ACHN (cell line): ENCODE measurements around the gene MTHFSD.

Experiments
- DNase-seq: peaks from one replicate; pipeline ENCODE4 v3.0.0-alpha.2; 2015
- in situ Hi-C: cut with HindIII; loops from 2 replicates; pipeline ENCODE4 v1.10.0; 2017; ENCODE audit warnings: low sequenced_read_pairs, low pct_ligation_motif_present, low pct_unique_long_range_greater_than_20kb

Gene MTHFSD

DNA sequence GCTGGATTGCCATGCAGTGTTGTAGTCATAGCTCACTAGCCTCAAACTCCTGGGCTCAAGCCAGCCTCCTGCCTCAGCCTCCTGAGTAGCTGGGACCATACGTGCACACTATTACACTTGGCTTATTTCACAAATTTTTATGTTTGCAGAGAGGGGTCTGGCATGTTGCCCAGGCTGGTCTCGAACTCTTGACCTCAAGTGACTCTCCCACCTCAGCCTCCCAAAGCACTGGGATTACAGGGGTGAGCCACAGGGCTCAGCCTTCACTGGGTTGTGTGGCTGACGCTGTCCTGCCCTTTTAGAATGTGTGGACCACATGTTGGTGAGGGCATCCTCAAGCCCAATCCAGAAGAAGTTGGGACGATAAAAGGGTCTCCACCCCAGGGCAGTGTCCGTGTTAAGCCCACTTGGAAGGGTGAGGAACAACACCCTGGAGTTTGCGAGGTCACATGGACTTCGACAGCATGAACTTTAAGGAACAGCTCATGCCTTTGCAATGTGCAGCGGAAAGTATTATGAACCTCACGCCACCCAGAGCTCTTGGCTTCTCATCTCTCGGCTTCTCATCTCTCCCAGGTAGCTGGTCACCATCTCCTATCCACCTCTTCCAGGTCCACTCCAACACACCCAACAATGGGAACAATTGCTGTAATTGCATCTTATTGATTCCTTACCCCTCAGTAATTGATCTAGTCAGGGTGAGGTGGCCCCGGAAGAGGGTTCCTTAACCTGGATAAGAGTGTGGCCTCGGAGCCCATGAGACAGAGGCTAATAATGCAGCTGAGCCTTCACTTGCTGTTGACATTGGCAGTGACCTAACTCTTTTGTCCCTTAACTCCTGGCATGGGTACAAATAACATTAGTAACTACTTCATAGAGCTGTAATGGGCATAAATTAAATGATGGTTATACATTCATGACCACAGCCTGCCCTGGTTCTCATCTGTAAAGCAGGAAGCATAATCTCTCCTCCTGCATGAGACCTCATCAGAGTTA is 30.0 kb upstream of the MTHFSD start:
- in situ Hi-C loops = no loop called here
- DNase-seq = no peak

DNA sequence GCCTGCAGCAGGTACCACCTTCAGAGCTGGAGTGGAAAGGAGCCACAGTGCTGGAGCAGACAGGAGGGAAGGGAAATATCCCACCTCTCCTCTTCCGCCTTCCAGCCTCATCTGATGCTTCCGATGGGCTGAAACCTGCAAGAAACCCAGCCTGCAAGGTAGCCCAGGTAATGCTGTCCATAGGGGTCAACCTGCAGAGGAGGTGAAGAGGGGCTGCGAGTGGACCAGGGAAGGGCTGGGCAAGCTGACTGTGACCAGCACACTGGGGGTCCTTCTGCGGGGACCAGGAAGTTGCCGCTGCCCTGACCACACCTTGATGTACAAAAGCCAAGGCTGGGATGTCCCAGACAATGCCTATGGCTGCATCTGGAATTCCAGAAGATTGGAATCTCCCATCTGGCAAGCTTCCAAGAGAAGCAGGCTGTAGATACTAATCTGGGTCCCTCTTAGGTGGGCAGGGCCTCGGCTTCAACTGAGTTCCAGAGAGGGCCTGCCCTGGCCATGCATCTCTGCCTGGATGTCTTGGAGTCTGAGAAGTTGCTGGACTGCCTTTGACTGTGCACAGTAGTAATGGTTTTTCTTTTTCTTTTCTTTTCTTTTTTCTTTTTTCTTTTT is 29.1 kb upstream of the MTHFSD start:
- in situ Hi-C loops = no loop called here
- no peak for DNase-seq

DNA sequence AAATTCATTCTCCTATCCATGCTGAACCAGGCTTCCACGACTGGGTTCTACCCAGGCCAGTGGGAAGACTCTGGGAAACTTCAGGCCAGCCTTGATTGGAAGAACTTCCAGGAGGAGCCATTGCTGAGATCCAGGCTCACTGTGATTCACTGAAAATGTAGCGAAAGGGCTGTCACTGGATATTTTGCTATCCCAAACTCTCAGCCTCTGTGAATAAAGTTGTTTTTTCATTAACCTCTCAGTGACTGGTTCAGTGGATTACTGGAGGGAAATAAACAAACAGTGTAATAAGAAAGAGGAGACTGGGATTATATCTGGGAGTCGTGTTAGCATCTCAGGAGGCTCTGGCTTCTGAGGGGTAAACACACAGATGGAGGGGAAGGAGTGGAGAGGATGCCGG is 26.4 kb upstream of the MTHFSD start:
- no peak for DNase-seq
- in situ Hi-C loops = no loop called here

DNA sequence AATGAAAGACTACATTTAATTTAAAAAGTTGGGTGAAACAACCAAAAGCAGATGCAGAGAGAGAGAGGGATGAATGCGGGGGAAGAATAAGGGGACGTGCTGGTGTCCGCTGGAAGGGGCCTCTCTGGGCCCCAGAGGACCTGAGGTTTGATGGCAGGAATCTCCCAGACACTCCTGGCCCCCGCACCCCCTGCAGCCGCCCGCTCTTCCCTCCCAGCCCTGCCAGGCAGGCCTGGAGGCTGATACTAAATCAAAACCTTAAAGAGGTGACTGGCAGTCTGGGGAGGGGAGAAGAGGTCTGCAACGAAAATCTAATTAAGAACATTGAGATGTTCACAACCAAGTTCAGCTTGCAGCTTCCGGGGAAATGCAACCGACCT is 25.7 kb upstream of the MTHFSD start:
- in situ Hi-C loops = no loop called here
- no peak for DNase-seq

DNA sequence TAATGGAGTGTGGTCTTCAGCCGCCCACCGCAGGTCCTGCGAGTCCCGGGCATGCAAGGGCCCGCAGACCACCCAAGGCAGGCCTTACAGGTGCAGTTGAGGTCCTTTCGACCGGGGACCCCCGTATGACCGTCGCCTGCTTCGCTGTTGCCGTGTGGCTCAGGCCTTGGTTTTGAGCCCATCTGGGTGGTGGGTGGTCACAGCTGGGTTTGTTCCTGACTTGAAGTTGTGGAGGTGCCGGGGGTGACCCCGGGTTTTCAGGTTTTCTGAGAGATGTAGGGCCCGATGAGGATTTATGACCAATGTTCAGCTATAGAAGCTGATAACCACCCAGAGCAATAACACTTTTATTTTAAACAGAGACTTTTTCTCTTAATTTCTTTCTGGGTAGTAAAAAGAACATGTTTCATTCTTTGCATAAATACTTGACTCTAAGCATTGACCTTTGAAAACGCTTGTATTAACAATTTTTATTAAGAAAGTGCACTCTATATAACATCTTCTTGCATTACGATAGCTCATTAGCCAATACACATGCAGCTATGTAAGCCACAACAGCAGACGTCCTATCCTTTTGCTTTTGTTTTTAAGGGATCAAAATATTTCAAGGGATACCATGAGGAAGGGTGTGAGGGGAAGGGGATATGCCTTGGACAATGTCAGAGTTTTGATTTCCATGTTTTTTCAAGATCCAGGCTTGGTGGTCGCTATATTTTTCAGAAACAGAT is 25.2 kb upstream of the MTHFSD start:
- DNase-seq = no peak
- in situ Hi-C loops = no loop called here

DNA sequence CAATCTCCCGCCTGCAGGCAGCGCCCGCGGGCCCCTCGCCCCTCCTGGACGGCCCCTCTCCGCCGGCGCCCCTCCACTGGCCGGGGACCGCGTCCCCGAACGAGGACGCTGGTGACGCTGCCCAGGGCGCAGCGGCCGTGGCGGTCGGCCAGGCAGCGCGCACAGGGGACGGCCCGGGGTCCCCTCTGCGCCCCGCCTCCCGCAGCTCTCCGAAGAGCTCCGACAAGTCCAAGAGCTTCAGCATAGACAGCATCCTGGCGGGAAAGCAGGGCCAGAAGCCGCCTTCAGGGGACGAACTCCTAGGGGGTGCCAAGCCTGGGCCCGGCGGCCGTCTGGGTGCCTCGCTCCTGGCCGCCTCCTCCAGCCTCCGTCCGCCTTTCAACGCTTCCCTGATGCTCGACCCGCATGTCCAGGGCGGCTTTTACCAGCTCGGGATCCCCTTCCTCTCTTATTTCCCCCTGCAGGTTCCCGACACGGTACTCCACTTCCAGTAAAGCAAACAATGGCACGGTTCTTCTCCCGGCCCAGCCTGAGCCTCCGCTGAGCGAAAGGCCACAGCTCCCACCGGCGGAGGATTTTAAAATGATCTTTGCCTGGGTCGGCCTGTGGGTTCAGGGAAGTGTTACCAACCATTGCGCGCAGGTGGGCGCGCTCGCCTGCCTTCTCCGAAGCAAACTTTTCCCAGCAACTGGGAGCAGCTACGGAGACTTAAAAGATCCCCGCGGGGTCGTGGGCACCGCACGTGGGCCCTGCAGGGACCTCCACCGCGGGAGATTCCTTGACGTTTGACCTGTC is 24.4 kb upstream of the MTHFSD start:
- in situ Hi-C loops = no loop called here
- no peak for DNase-seq

DNA sequence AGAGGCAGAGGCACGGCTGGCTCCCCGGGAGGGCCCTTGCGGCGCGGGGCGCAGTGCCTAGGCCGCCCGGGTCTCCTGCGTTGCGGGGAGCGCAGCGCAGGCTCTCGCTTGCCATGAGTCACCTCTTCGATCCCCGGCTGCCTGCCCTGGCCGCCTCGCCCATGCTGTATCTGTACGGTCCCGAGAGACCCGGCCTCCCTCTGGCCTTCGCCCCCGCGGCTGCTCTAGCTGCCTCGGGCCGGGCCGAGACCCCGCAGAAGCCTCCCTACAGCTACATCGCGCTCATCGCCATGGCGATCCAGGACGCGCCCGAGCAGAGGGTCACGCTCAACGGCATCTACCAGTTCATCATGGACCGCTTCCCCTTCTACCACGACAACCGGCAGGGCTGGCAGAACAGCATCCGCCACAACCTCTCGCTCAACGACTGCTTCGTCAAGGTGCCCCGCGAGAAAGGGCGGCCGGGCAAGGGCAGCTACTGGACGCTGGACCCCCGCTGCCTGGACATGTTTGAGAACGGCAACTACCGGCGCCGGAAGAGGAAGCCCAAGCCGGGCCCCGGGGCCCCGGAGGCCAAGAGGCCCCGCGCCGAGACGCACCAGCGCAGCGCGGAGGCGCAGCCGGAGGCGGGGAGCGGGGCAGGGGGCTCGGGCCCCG is 23.7 kb upstream of the MTHFSD start:
- in situ Hi-C loops = no loop called here

DNA sequence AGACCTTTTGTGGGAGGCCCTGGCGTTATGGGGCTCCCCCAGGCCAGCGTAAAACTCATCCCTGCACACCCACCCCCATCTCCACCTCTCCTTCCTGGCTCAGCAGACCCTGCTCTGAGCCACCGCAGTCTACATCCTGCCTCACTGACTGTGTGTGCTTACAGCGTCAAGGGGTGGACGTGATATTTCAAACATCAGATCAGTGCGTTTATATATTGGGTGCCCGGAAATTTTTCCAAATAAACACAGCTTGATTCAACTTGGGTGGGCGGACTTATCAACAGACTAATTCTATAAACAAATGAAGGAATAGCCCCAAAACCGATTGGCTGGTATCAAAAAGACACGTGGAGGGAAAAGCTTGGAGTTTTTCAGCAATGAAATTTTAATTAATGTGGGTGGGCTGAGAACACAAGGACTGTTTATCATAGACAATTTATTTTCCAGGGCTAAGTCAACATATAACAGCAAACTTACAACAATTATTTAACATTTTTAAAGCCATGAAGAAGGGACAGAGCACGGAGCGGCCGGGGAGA is 23.1 kb upstream of the MTHFSD start, which contains the start of gene FOXL1:
Gene FOXL1 (plus strand): TSS at position 489 of the 539 bp plus-strand sequence. CDS start 175 bp downstream, outside the sequence.
- no peak for DNase-seq
- in situ Hi-C loops = no loop called here

More for the DNA sequence above, 23.7 kb upstream of the MTHFSD start:
- no peak for DNase-seq

DNA sequence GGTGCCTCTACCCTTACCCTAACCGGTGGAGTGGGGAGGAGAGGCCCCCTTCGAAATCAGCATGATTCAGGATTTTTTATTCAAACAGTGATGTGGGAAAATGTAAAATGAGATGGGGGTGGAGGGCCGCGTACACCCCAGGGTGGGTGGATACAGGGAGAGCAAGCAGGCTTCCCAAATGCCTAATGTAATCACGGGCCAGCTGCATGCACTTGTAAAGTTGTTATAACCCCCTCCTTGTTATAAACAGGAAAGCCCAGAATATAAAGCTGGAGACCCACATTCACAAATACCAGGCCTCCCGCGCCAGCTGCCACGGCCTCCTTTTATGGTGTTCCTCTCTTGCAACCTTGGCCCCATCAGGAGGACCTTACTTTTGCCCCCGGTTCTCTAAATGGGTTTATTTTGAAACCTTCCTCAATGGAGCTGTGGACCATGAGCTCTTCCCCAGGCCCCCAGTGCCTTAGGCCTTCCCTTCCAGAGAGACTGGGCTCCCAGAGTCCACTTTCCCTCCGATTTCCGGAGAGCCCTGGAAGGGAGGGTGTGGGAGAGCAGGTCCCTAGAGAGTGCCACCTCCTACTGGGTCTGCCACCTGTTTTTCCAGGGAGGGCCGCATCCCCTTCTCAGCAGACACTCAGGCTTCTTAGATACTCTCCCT is 22.4 kb upstream of the MTHFSD start:
- in situ Hi-C loops = no loop called here
- DNase-seq = no peak

DNA sequence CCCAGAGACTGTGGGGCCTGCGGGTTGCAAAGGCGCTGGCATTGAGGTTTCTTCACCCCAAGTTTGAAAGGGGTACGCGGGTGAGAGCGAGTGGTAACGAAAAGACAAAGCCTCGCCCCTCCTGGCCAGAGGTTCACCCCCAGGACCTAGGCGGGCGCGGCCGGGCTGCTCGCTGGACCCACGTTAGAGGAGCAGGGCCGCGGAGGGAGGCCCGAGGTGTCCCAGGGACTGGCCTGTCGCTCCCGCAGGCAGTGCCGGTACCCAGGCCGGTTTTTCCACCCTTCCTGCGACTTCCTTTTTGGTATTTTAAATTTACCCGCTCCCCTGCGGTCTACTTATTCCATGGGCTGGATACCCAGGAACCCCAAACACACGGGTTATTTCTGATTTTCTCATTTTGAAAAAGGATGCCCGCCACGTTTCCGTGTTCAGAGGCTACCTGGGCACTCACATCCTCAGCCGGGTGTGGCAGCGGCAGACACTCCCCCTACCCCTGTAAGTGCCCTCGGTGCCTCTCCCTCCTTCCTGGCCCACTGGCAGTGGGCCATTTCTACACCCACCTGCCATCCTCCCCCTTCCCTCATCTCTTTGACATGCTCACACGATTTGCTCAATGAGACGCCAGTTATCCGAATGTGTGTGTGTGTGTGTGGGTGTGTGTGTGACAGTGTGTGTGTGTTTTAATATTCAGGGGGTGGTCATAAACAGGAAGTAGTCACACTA is 21.7 kb upstream of the MTHFSD start:
- DNase-seq = no peak
- in situ Hi-C loops = no loop called here

DNA sequence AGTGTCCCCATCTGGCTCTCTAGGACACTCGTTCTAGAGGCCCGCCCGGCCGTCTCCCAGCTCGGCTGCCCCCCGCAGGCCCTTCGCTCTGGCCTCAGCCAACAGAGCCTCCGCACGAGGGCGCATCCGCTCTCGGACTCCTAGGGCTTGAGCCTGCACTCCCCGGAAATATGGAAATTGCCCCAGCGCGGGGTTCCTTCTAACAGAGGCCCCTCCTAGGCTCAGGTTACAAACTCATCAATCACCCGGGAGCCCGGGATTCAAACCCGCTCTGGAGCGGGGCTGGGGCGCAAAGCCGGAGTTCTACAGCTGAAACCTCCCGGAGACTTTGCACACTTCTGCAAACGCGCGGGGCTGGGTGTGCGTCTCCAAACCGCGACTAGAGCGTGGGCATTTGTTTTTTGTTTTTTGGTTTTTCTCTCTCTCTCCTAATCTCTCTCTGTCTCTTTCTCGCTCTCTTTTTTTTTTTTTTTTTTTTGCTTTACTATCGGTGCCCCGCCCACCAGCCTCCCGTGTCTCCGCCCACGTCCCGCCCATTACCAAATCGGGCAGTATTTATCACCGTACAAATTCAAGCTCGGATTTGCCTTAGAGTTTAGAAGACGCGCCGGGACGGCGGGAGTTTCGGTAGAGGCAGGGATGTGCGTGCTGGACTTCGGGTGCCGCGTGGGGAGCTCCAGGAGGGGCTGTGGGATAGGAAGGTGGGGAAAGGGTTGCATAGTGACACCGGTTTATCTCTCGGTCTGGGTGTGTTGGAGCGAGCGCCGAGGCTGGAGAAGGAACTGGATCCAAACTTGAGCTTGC is 20.9 kb upstream of the MTHFSD start:
- DNase-seq = peak; percentile 98
- in situ Hi-C loops = no loop called here

DNA sequence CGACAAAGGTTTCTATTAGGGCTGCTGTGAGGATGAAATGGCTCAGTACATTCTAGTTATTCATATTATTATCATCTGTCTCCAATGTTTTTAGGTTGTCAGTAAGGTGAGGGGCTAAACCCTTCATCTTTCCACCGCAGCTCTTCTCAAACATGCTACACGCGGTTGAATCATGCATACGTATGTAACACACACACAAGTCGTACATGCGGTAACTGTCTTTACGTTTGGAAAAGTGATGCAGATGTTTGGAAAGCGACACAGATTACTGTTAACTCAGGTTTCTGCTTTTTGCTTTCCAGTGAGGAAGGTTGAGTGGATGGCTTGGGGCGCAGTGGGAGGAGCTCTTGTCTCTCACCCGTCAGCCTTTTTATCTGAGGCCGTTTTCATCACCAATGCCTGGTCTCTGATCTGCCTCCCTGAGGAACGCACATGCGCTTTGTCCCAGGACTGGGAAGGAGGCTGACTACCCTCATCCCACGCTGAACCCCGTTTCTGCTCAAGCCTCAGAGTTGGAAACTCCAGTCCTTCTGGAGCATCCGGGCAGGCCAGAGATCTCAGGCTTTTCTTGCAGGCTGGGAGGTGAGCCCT is 20.2 kb upstream of the MTHFSD start:
- in situ Hi-C loops = no loop called here

DNA sequence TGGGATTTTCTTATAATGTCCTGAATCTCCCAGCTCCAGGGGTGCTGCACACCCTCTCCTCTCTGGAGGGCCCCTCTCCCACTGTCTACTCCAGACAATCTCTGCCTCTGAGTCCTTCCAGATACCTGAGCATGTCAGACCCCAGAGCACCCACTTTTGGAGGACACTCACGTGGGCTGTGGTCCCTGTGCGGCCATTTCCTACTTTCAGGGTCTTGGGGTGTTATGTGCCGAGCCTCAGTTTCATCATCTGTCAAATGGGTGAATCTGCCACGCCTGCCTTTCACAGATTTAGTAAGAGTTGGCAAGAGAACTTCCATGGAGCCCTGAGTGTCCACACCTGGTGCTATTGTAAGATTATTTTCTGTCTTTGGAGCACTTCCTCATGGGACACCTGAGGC is 19.6 kb upstream of the MTHFSD start:
- DNase-seq = no peak
- in situ Hi-C loops = no loop called here

More for the DNA sequence above, 20.2 kb upstream of the MTHFSD start:
- no peak for DNase-seq

DNA sequence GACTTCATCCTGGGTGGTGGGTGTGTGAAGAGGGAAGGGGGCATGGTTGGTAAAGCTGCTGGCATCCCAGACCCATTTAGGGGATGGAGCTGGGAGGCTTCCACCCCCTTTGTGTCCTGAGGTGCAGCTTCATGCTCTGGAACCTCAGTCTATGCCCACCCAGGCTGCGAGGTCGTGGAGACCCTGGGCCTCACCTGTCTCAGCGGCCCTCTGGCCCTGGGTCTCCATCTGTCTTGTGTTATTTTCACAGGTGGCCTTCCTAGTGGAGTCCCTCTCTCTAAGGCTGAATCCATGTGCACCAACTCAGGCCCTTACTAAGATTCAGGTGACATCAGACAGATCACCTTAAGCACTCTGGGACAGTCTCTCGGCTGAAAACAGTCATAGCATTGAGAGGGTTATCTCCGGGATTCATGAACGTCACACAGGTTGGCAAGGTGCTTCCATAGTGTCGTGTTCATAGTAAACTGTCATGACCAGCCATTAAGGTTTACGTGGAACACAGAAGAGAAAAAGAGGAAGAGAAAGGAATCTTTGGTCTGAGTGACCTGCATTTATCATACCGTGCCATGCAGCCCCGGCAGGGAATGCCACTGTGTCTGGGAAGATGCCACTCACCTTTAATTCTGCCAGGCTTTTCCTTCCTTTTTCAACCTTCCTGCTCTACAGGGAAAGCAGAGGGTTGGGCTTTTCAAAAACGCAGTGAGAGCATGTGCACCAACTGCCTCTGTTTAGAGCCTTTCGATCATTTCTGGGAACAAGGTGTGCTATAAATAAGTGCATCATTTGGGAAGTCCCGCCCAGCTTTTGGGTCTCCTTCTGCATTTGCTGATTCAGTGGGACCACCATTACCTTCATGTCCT is 18.8 kb upstream of the MTHFSD start:
- in situ Hi-C loops = no loop called here
- no peak for DNase-seq

DNA sequence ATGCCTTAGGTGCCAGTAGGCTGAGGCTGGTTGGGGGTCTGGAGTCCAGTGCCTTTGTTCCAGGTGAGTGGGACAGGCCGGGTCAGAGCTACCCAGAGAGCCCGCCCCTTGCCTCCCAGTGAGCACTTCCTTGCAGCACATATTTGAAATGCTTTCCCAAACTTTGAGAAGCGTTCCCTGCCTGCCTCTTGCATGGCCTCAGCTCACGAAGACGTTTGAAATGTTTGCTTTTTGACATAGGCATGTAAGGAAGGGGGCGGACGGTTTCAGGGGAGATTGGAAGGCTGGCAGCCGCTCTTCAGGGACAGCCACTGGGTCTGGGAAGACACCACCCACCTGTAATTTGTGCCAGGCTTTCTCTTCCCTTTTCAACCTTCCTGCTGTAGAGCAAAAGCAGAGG is 18.2 kb upstream of the MTHFSD start:
- DNase-seq = no peak
- in situ Hi-C loops = no loop called here
